ENCODE measurements around the gene FSD2.
A peak's percentile ranks its signal among the peaks of the same experiment; 100 is the strongest.
"Not testable (repeated sequence)": the region's sequence is repeated elsewhere in the genome, so short reads cannot be mapped to it uniquely, and the experiment has no call there.

Gene FSD2

GRCh38 chr15:82730022-82730530 is 75.8 kb downstream of the FSD2 start:
- Histone ChIP-seq H3K27me3 (ENCODE audit: insufficient read depth, low read length) (no peaks in the 10 kb centered on the region), H2AFZ (ENCODE audit: low read depth, low read length) (no peak overlapping the region), H3K36me3 (ENCODE audit: insufficient read depth, low read length) (no peaks in the 10 kb centered on the region), H3K9me3 (ENCODE audit: low read length) (no peaks in the 10 kb centered on the region), H3K4me1 (ENCODE audit: insufficient read depth, low read length) (no peaks in the 10 kb centered on the region), H3K4me3 (ENCODE audit: low read length) (no peak overlapping the region)

- Histone ChIP-seq H3K36me3 (ENCODE audit: insufficient read depth, low read length) (no peaks in the 10 kb centered on the region), H3K4me1 (ENCODE audit: insufficient read depth, low read length) (no peaks in the 10 kb centered on the region), H3K4me3 (ENCODE audit: low read length) (no peak overlapping the region), H2AFZ (ENCODE audit: low read depth, low read length) (no peak overlapping the region), H3K27me3 (ENCODE audit: insufficient read depth, low read length) (no peaks in the 10 kb centered on the region), H3K9me3 (ENCODE audit: low read length) (no peaks in the 10 kb centered on the region)
These were observed 79.1 kb downstream of the FSD2 start for GRCh38 chr15:82726816-82727215.

GRCh38 chr15:82715003-82715402 is 90.9 kb downstream of the FSD2 start:
- H2AFZ ChIP-seq (ENCODE audit: low read depth, low read length), result no peak overlapping the region
- H3K9me3 ChIP-seq (ENCODE audit: low read length), result no peaks in the 10 kb centered on the region
- no peak overlapping the region for H3K4me3 ChIP-seq (ENCODE audit: low read length)
- peaks cover 4% of the 10 kb centered on the region for H3K27me3 ChIP-seq (ENCODE audit: insufficient read depth, low read length)
- H3K36me3 ChIP-seq (ENCODE audit: insufficient read depth, low read length), result no peaks in the 10 kb centered on the region
- H3K4me1 ChIP-seq (ENCODE audit: insufficient read depth, low read length), result peaks cover 12% of the 10 kb centered on the region

- H3K27me3 ChIP-seq (ENCODE audit: insufficient read depth, low read length), result peaks cover 4% of the 10 kb centered on the region
These were observed 91.9 kb downstream of the FSD2 start for GRCh38 chr15:82714016-82714415.

GRCh38 chr15:82712036-82712435 is 93.8 kb downstream of the FSD2 start:
- Histone ChIP-seq H3K4me1 (ENCODE audit: insufficient read depth, low read length) (peaks cover 26% of the 10 kb centered on the region), H3K27me3 (ENCODE audit: insufficient read depth, low read length) (peaks cover 4% of the 10 kb centered on the region), H3K4me3 (ENCODE audit: low read length) (no peak overlapping the region), H3K9me3 (ENCODE audit: low read length) (no peaks in the 10 kb centered on the region), H3K36me3 (ENCODE audit: insufficient read depth, low read length) (no peaks in the 10 kb centered on the region), H2AFZ (ENCODE audit: low read depth, low read length) (no peak overlapping the region)

More at GRCh38 chr15:82714016-82714415, 91.9 kb downstream of the FSD2 start:
- Histone ChIP-seq H3K4me1 (ENCODE audit: insufficient read depth, low read length) (peaks cover 14% of the 10 kb centered on the region), H3K9me3 (ENCODE audit: low read length) (no peaks in the 10 kb centered on the region), H3K4me3 (ENCODE audit: low read length) (no peak overlapping the region), H3K36me3 (ENCODE audit: insufficient read depth, low read length) (no peaks in the 10 kb centered on the region), H2AFZ (ENCODE audit: low read depth, low read length) (no peak overlapping the region)

- Histone ChIP-seq H3K4me1 (ENCODE audit: insufficient read depth, low read length) (peaks cover 26% of the 10 kb centered on the region), H3K9me3 (ENCODE audit: low read length) (no peaks in the 10 kb centered on the region), H3K4me3 (ENCODE audit: low read length) (no peak overlapping the region)
These were observed 94.9 kb downstream of the FSD2 start for GRCh38 chr15:82710926-82711490.

GRCh38 chr15:82710208-82710555 is 95.7 kb downstream of the FSD2 start:
- peak overlapping the region; percentile 89 for H3K4me3 ChIP-seq (ENCODE audit: low read length)
- H3K4me1 ChIP-seq (ENCODE audit: insufficient read depth, low read length), result peaks cover 26% of the 10 kb centered on the region
- H3K9me3 ChIP-seq (ENCODE audit: low read length), result no peaks in the 10 kb centered on the region
- H2AFZ ChIP-seq (ENCODE audit: low read depth, low read length), result peak overlapping the region; percentile 99
- no peaks in the 10 kb centered on the region for H3K36me3 ChIP-seq (ENCODE audit: insufficient read depth, low read length)
- H3K27me3 ChIP-seq (ENCODE audit: insufficient read depth, low read length), result peaks cover 1% of the 10 kb centered on the region

More at GRCh38 chr15:82710926-82711490, 94.9 kb downstream of the FSD2 start:
- Histone ChIP-seq H2AFZ (ENCODE audit: low read depth, low read length) (no peak overlapping the region), H3K27me3 (ENCODE audit: insufficient read depth, low read length) (peaks cover 4% of the 10 kb centered on the region), H3K36me3 (ENCODE audit: insufficient read depth, low read length) (no peaks in the 10 kb centered on the region)

- peaks cover 26% of the 10 kb centered on the region for H3K4me1 ChIP-seq (ENCODE audit: insufficient read depth, low read length)
- H3K4me3 ChIP-seq (ENCODE audit: low read length), result peak within 1 kb of the TSS; percentile 89
- peak within 1 kb of the TSS; percentile 99 for H2AFZ ChIP-seq (ENCODE audit: low read depth, low read length)
- H3K9me3 ChIP-seq (ENCODE audit: low read length), result no peaks in the 10 kb centered on the region
- no peaks in the 10 kb centered on the region for H3K36me3 ChIP-seq (ENCODE audit: insufficient read depth, low read length)
- no peaks in the 10 kb centered on the region for H3K27me3 ChIP-seq (ENCODE audit: insufficient read depth, low read length)
These were observed 96.3 kb downstream of the FSD2 start, which contains the start of gene AP3B2 for GRCh38 chr15:82709421-82710207. Gene AP3B2 (minus strand): TSS chr15:82709875. CDS start chr15:82709706, 169 bp downstream.

GRCh38 chr15:82709081-82709420 is 96.8 kb downstream of the FSD2 start:
- peak overlapping the region; percentile 89 for H3K4me3 ChIP-seq (ENCODE audit: low read length)
- H3K4me1 ChIP-seq (ENCODE audit: insufficient read depth, low read length), result peaks cover 23% of the 10 kb centered on the region
- H3K9me3 ChIP-seq (ENCODE audit: low read length), result no peaks in the 10 kb centered on the region
- H3K36me3 ChIP-seq (ENCODE audit: insufficient read depth, low read length), result no peaks in the 10 kb centered on the region
- H2AFZ ChIP-seq (ENCODE audit: low read depth, low read length), result peak overlapping the region; percentile 99
- H3K27me3 ChIP-seq (ENCODE audit: insufficient read depth, low read length), result no peaks in the 10 kb centered on the region

- peaks cover 19% of the 10 kb centered on the region for H3K4me1 ChIP-seq (ENCODE audit: insufficient read depth, low read length)
- H3K27me3 ChIP-seq (ENCODE audit: insufficient read depth, low read length); H3K9me3 ChIP-seq (ENCODE audit: low read length); H2AFZ ChIP-seq (ENCODE audit: low read depth, low read length); H3K36me3 ChIP-seq (ENCODE audit: insufficient read depth, low read length); H3K4me3 ChIP-seq (ENCODE audit: low read length): not testable (repeated sequence)
These were observed 100.0 kb downstream of the FSD2 start for GRCh38 chr15:82705856-82706255.

Data from neuron (in vitro differentiated cells).